Measurements from ENCODE around the gene SLC12A5. TPM values are rescaled to one million over a fixed set of nuclear protein-coding genes. Genes with fewer than 3 reads are reported as not detected.

Gene SLC12A5
- polyA plus RNA-seq, 2 of the 4 experiments (the other 2 are of a cell fraction) = 3.0 to 10.8 TPM

- DNase-seq (ENCODE audit: low read depth in 1 of 2, low spot score in 1 of 2) (peak; percentile 38 to 86), FAIRE-seq (no peak), ATAC-seq (peak in 1 of 2 experiments; percentile 46; a peak in 3 of 6 replicates)
- 67% methylated on average over 37 of the region's 57 CpGs for WGBS (ENCODE audit: missing lambda C conversion rate)
- POLR2A ChIA-PET = interaction anchor here (0.6 kb wide), 1 partner anchor 1127 kb away, joined by 4 read pairs; no protein-coding TSS in a partner anchor
- CTCF ChIA-PET = interaction anchor here (0.7 to 20.1 kb wide), 7 partner anchors 12 to 68 kb away, joined by 3 to 450 read pairs (median 40); partner anchors contain the start of gene ZNF335
- Histone ChIP-seq H3K9me3 (no peaks in the 10 kb centered on the region), H3K4me3 (no peak overlapping the region), H3K4me1 (peaks cover 8% of the 10 kb centered on the region), H3K4me2 (no peak overlapping the region), H3K27ac (no peak overlapping the region)
- TF ChIP-seq CTCF (IDR thresholded peaks at IDR 0.05) (peak; percentile 28; the same call in 2 of the 3 replicates), FOSB (CRISPR knock-in tag; IDR thresholded peaks at IDR 0.05) (no peak)
Measured at GRCh38 chr20:46011631-46012482, 17.2 kb upstream of the SLC12A5 start.

- no peak for ATAC-seq
- FAIRE-seq = no peak
- 57% methylated on average over 10 of the region's 10 CpGs for WGBS (ENCODE audit: missing lambda C conversion rate)
- Histone ChIP-seq H3K27ac (no peak overlapping the region), H3K4me2 (no peak overlapping the region), H3K4me1 (peaks cover 8% of the 10 kb centered on the region), H3K4me3 (no peak overlapping the region), H3K9me3 (no peaks in the 10 kb centered on the region)
- no peak for DNase-seq (ENCODE audit: low read depth in 1 of 2, low spot score in 1 of 2)
- CTCF ChIA-PET = interaction anchor here (0.7 to 20.1 kb wide), 46 partner anchors 11 to 425 kb away, joined by 3 to 450 read pairs (median 5); partner anchors contain the start of genes ELMO2, SLC12A5 and ZNF335
- TF ChIP-seq FOSL2 (IDR thresholded peaks at IDR 0.05) = no peak
- no peak for TF ChIP-seq FOSL2 (CRISPR knock-in tag; IDR thresholded peaks at IDR 0.05)
- TF ChIP-seq MAFK (IDR thresholded peaks at IDR 0.05; ENCODE audit: partially characterized antibody) = no peak
- TF ChIP-seq NR3C1 (IDR thresholded peaks at IDR 0.05) = no peak
- no peak for TF ChIP-seq RNF2 (IDR thresholded peaks at IDR 0.05; ENCODE audit: borderline replicate concordance, low read depth)
- TF ChIP-seq E2F6 (IDR thresholded peaks at IDR 0.05; ENCODE audit: borderline replicate concordance, low read depth) = no peak
- no peak for TF ChIP-seq JUN (IDR thresholded peaks at IDR 0.05)
- no peak for TF ChIP-seq CTCF (IDR thresholded peaks at IDR 0.05)
- TF ChIP-seq MAZ (IDR thresholded peaks at IDR 0.05; ENCODE audit: borderline replicate concordance, low read depth, low read length) = no peak
- TF ChIP-seq POLR2AphosphoS2 (conservative IDR thresholded peaks at IDR 0.05; ENCODE audit: low read length) = no peak
- no peak for TF ChIP-seq TFCP2L1 (CRISPR knock-in tag; IDR thresholded peaks at IDR 0.05)
- TF ChIP-seq HOXB13 (CRISPR knock-in tag; IDR thresholded peaks at IDR 0.05; ENCODE audit: low read depth) = no peak
- no peak for TF ChIP-seq KDM5A (IDR thresholded peaks at IDR 0.05)
- POLR2A ChIA-PET = no interaction called here
Measured at GRCh38 chr20:46012921-46013320, 16.1 kb upstream of the SLC12A5 start.

GRCh38 chr20:46013322-46013828 is 15.6 kb upstream of the SLC12A5 start:
- no peaks in the 10 kb centered on the region for H3K9me3 ChIP-seq
- H3K4me1 ChIP-seq = peaks cover 8% of the 10 kb centered on the region
- H3K4me3 ChIP-seq = peak overlapping the region; percentile 44; the same call in 2 of the 3 replicates
- POLR2A ChIA-PET = interaction anchor here (0.6 to 1.0 kb wide), 2 partner anchors 26 to 1587 kb away, joined by 5 read pairs; no protein-coding TSS in a partner anchor
- FAIRE-seq = no peak
- peak; percentile 3 to 19; a peak in 3 of 6 replicates for ATAC-seq
- DNase-seq (ENCODE audit: low read depth in 1 of 2, low spot score in 1 of 2) = no peak
- WGBS (ENCODE audit: missing lambda C conversion rate) = 24% methylated on average over 22 of the region's 29 CpGs
- CTCF ChIA-PET = interaction anchor here (0.7 to 20.1 kb wide), 60 partner anchors 10 to 468 kb away, joined by 3 to 450 read pairs (median 4); partner anchors contain the start of genes ELMO2, SLC12A5, ZNF335 and ZSWIM1
- peak overlapping the region; percentile 100 for H3K4me2 ChIP-seq
- no peak overlapping the region for H3K27ac ChIP-seq
- TF ChIP-seq ELK1 (IDR thresholded peaks at IDR 0.05; ENCODE audit: low read depth, low read length) (no peak), MAZ (IDR thresholded peaks at IDR 0.05; ENCODE audit: borderline replicate concordance, low read depth, low read length) (no peak), JUNB (IDR thresholded peaks at IDR 0.05) (no peak), CHD2 (IDR thresholded peaks at IDR 0.05; ENCODE audit: low read length, partially characterized antibody) (no peak), SREBF2 (IDR thresholded peaks at IDR 0.05) (no peak), KDM1A (IDR thresholded peaks at IDR 0.05; ENCODE audit: low read depth) (no peak), KDM5A (IDR thresholded peaks at IDR 0.05) (no peak), CBX2 (IDR thresholded peaks at IDR 0.05; ENCODE audit: borderline replicate concordance, low read depth) (no peak), FOSL2 (IDR thresholded peaks at IDR 0.05) (no peak), FOSL2 (CRISPR knock-in tag; IDR thresholded peaks at IDR 0.05) (no peak), ATOH8 (CRISPR knock-in tag; IDR thresholded peaks at IDR 0.05; ENCODE audit: low read depth) (no peak)
- TF ChIP-seq, protein P1, sequence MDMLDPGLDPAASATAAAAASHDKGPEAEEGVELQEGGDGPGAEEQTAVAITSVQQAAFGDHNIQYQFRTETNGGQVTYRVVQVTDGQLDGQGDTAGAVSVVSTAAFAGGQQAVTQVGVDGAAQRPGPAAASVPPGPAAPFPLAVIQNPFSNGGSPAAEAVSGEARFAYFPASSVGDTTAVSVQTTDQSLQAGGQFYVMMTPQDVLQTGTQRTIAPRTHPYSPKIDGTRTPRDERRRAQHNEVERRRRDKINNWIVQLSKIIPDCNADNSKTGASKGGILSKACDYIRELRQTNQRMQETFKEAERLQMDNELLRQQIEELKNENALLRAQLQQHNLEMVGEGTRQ (IDR thresholded peaks at IDR 0.05) = no peak
